ENCODE measurements around the gene DMAC2.

DMAC2 gene

GRCh38 chr19:41422955-41423354 lies 16.8 kb downstream of the DMAC2 start:
- Histone ChIP-seq H3K4me3 (ENCODE audit: insufficient read depth in 1 of 2, low read depth in 1 of 2, low read length in 2 of 2) (no peak overlapping the region), H3K27ac (ENCODE audit: low read length, poor library complexity, severe bottlenecking) (no peak overlapping the region), H2AK5ac (ENCODE audit: low read length, severe bottlenecking) (no peak overlapping the region), H3K79me1 (replicated peaks; ENCODE audit: low read length, poor library complexity, severe bottlenecking) (peaks cover 6% of the 10 kb centered on the region), H3K18ac (ENCODE audit: low read depth in 1 of 2, low read length in 2 of 2) (no peak overlapping the region), H4K91ac (ENCODE audit: low read length) (no peak overlapping the region), H3K27me3 (ENCODE audit: control insufficient read depth in 1 of 2, insufficient read depth in 1 of 2, low read length in 2 of 2) (no peaks in the 10 kb centered on the region), H3K9ac (ENCODE audit: low read length) (no peak overlapping the region), H3K23ac (ENCODE audit: low read length in 2 of 2) (no peak overlapping the region), H3K4me1 (ENCODE audit: control insufficient read depth, insufficient read depth, low read depth, low read length) (peaks cover 19% of the 10 kb centered on the region), H3K9me3 (ENCODE audit: control insufficient read depth, low read length) (no peaks in the 10 kb centered on the region), H2BK12ac (ENCODE audit: low read length in 2 of 2) (no peak overlapping the region), H3K14ac (ENCODE audit: low read length in 2 of 2) (no peak overlapping the region), H4K8ac (ENCODE audit: low read length) (no peak overlapping the region), H2BK120ac (ENCODE audit: low read depth, low read length) (no peak overlapping the region), H3K4me2 (ENCODE audit: low read length, poor library complexity, severe bottlenecking) (no peak overlapping the region), H3K4ac (ENCODE audit: low read depth in 1 of 2, low read length in 2 of 2) (no peak overlapping the region), H2BK15ac (ENCODE audit: low read depth, poor library complexity, severe bottlenecking) (no peak overlapping the region), H2AFZ (ENCODE audit: low read depth, low read length) (no peak overlapping the region), H2BK5ac (ENCODE audit: low read depth, low read length, poor library complexity, severe bottlenecking) (no peak overlapping the region), H3K36me3 (ENCODE audit: control insufficient read depth in 1 of 2, insufficient read depth in 2 of 2, low read depth in 1 of 2, low read length in 2 of 2) (peaks cover 67 to 74% of the 10 kb centered on the region in 2 experiments)
- DNase-seq, result no peak
- WGBS, result 97% methylated on average over 12 of the region's 12 CpGs

DNA sequence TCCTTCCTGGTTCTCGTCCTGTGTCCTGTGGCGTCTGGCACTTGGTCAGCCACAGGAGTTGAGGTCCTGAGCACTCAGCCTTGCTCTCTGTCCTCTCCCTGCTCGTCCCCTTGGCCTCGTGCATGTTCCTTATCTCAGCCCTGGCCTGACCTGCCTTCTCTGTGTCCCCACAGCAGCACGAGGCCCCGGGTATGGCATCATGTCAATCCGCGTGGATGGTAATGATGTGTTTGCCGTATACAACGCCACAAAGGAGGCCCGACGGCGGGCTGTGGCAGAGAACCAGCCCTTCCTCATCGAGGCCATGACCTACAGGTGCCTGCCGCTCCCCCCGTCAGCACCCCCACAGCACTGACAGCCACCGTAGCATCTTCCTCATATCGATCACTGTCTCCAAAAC lies 17.3 kb downstream of the DMAC2 start:
- Histone ChIP-seq H3K36me3 (ENCODE audit: control insufficient read depth in 1 of 2, insufficient read depth in 2 of 2, low read depth in 1 of 2, low read length in 2 of 2) (peaks cover 68 to 74% of the 10 kb centered on the region in 2 experiments), H3K14ac (ENCODE audit: low read length in 2 of 2) (no peak overlapping the region), H3K27me3 (ENCODE audit: control insufficient read depth in 1 of 2, insufficient read depth in 1 of 2, low read length in 2 of 2) (no peaks in the 10 kb centered on the region), H4K91ac (ENCODE audit: low read length) (no peak overlapping the region), H2BK15ac (ENCODE audit: low read depth, poor library complexity, severe bottlenecking) (no peak overlapping the region), H3K4me2 (ENCODE audit: low read length, poor library complexity, severe bottlenecking) (no peak overlapping the region), H2AFZ (ENCODE audit: low read depth, low read length) (no peak overlapping the region), H3K18ac (ENCODE audit: low read depth in 1 of 2, low read length in 2 of 2) (no peak overlapping the region), H3K4me3 (ENCODE audit: insufficient read depth in 1 of 2, low read depth in 1 of 2, low read length in 2 of 2) (no peak overlapping the region), H3K4ac (ENCODE audit: low read depth in 1 of 2, low read length in 2 of 2) (no peak overlapping the region), H3K23ac (ENCODE audit: low read length in 2 of 2) (no peak overlapping the region), H3K9me3 (ENCODE audit: control insufficient read depth, low read length) (no peaks in the 10 kb centered on the region), H3K4me1 (ENCODE audit: control insufficient read depth, insufficient read depth, low read depth, low read length) (peaks cover 14% of the 10 kb centered on the region), H3K79me1 (replicated peaks; ENCODE audit: low read length, poor library complexity, severe bottlenecking) (peaks cover 6% of the 10 kb centered on the region), H2AK5ac (ENCODE audit: low read length, severe bottlenecking) (no peak overlapping the region), H2BK5ac (ENCODE audit: low read depth, low read length, poor library complexity, severe bottlenecking) (no peak overlapping the region), H3K9ac (ENCODE audit: low read length) (no peak overlapping the region), H3K27ac (ENCODE audit: low read length, poor library complexity, severe bottlenecking) (no peak overlapping the region), H2BK120ac (ENCODE audit: low read depth, low read length) (no peak overlapping the region), H4K8ac (ENCODE audit: low read length) (no peak overlapping the region), H2BK12ac (ENCODE audit: low read length in 2 of 2) (no peak overlapping the region)
- WGBS, result 85% methylated on average over 18 of the region's 18 CpGs
- DNase-seq, result no peak

DNA sequence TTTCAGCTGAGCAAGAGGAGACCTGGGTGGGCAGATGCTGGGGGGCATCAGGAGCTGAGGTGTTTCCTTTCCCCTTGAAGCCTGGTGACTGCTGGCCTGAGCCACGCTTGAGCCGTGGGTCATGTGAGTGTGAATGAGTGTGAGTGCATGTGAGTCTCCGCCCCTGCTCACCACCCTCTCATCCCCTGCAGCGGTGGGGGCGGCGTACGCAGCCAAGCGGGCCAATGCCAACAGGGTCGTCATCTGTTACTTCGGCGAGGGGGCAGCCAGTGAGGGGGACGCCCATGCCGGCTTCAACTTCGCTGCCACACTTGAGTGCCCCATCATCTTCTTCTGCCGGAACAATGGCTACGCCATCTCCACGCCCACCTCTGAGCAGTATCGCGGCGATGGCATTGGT lies 17.7 kb downstream of the DMAC2 start:
- Histone ChIP-seq H3K4me3 (ENCODE audit: insufficient read depth in 1 of 2, low read depth in 1 of 2, low read length in 2 of 2) (no peak overlapping the region), H2BK15ac (ENCODE audit: low read depth, poor library complexity, severe bottlenecking) (peak overlapping the region; percentile 17), H3K79me1 (replicated peaks; ENCODE audit: low read length, poor library complexity, severe bottlenecking) (peaks cover 6% of the 10 kb centered on the region), H2BK12ac (ENCODE audit: low read length in 2 of 2) (no peak overlapping the region), H2AK5ac (ENCODE audit: low read length, severe bottlenecking) (no peak overlapping the region), H4K91ac (ENCODE audit: low read length) (no peak overlapping the region), H3K4ac (ENCODE audit: low read depth in 1 of 2, low read length in 2 of 2) (no peak overlapping the region), H2AFZ (ENCODE audit: low read depth, low read length) (no peak overlapping the region), H3K9ac (ENCODE audit: low read length) (no peak overlapping the region), H3K27ac (ENCODE audit: low read length, poor library complexity, severe bottlenecking) (no peak overlapping the region), H3K9me3 (ENCODE audit: control insufficient read depth, low read length) (no peaks in the 10 kb centered on the region), H3K4me1 (ENCODE audit: control insufficient read depth, insufficient read depth, low read depth, low read length) (peaks cover 10% of the 10 kb centered on the region), H2BK120ac (ENCODE audit: low read depth, low read length) (no peak overlapping the region), H4K8ac (ENCODE audit: low read length) (no peak overlapping the region), H3K36me3 (ENCODE audit: control insufficient read depth in 1 of 2, insufficient read depth in 2 of 2, low read depth in 1 of 2, low read length in 2 of 2) (peaks cover 73 to 76% of the 10 kb centered on the region in 2 experiments), H2BK5ac (ENCODE audit: low read depth, low read length, poor library complexity, severe bottlenecking) (no peak overlapping the region), H3K4me2 (ENCODE audit: low read length, poor library complexity, severe bottlenecking) (no peak overlapping the region), H3K23ac (ENCODE audit: low read length in 2 of 2) (no peak overlapping the region), H3K18ac (ENCODE audit: low read depth in 1 of 2, low read length in 2 of 2) (no peak overlapping the region), H3K14ac (ENCODE audit: low read length in 2 of 2) (no peak overlapping the region), H3K27me3 (ENCODE audit: control insufficient read depth in 1 of 2, insufficient read depth in 1 of 2, low read length in 2 of 2) (no peaks in the 10 kb centered on the region)
- no peak for DNase-seq
- 96% methylated on average over 17 of the region's 20 CpGs for WGBS

DNA sequence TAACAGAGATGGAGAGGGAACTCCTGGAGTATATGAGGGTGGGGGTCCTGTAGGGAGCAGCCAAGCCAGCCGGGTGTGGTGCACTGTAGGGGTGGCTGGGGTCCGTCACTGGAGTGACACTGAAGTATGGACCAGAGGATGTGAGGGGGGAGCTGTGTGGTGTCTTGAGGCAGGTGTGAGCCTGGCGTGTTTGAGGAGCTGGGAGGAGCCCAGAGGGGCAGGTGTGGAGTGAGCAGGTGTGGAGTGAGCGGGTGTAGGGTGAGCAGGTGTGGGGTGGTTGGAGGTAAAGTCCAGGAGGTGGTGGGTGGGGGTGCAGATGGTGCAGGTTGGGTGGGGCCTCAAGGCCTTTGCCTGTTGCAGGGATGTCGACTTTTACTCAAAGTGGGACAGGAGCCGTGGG lies 18.4 kb downstream of the DMAC2 start:
- no peak overlapping the region for H3K9ac ChIP-seq (ENCODE audit: low read length)
- H2BK15ac ChIP-seq (ENCODE audit: low read depth, poor library complexity, severe bottlenecking), result no peak overlapping the region
- no peaks in the 10 kb centered on the region for H3K9me3 ChIP-seq (ENCODE audit: control insufficient read depth, low read length)
- H2AK5ac ChIP-seq (ENCODE audit: low read length, severe bottlenecking), result no peak overlapping the region
- DNase-seq, result no peak
- no peak overlapping the region for H2BK5ac ChIP-seq (ENCODE audit: low read depth, low read length, poor library complexity, severe bottlenecking)
- H3K23ac ChIP-seq (ENCODE audit: low read length in 2 of 2), result no peak overlapping the region
- H4K91ac ChIP-seq (ENCODE audit: low read length), result no peak overlapping the region
- H2BK120ac ChIP-seq (ENCODE audit: low read depth, low read length), result no peak overlapping the region
- H3K14ac ChIP-seq (ENCODE audit: low read length in 2 of 2), result no peak overlapping the region
- peaks cover 78 to 80% of the 10 kb centered on the region in 2 experiments for H3K36me3 ChIP-seq (ENCODE audit: control insufficient read depth in 1 of 2, insufficient read depth in 2 of 2, low read depth in 1 of 2, low read length in 2 of 2)
- H3K79me1 ChIP-seq (replicated peaks; ENCODE audit: low read length, poor library complexity, severe bottlenecking), result peaks cover 6% of the 10 kb centered on the region
- no peaks in the 10 kb centered on the region for H3K27me3 ChIP-seq (ENCODE audit: control insufficient read depth in 1 of 2, insufficient read depth in 1 of 2, low read length in 2 of 2)
- H3K4me2 ChIP-seq (ENCODE audit: low read length, poor library complexity, severe bottlenecking), result no peak overlapping the region
- H3K4ac ChIP-seq (ENCODE audit: low read depth in 1 of 2, low read length in 2 of 2), result no peak overlapping the region
- H3K27ac ChIP-seq (ENCODE audit: low read length, poor library complexity, severe bottlenecking), result no peak overlapping the region
- no peak overlapping the region for H4K8ac ChIP-seq (ENCODE audit: low read length)
- 92% methylated on average over 6 of the region's 6 CpGs for WGBS
- H3K18ac ChIP-seq (ENCODE audit: low read depth in 1 of 2, low read length in 2 of 2), result no peak overlapping the region
- H3K4me3 ChIP-seq (ENCODE audit: insufficient read depth in 1 of 2, low read depth in 1 of 2, low read length in 2 of 2), result no peak overlapping the region
- H2AFZ ChIP-seq (ENCODE audit: low read depth, low read length), result no peak overlapping the region
- H3K4me1 ChIP-seq (ENCODE audit: control insufficient read depth, insufficient read depth, low read depth, low read length), result peaks cover 4% of the 10 kb centered on the region
- H2BK12ac ChIP-seq (ENCODE audit: low read length in 2 of 2), result no peak overlapping the region

All from mesenchymal stem cell (in vitro differentiated cells and primary cell).